Inferior parietal cortex (tissue), 1 donor: ENCODE data around the gene CZIB.
A peak's percentile ranks its signal among the peaks of the same experiment; 100 is the strongest.
"Not testable (repeated sequence)": the region's sequence is repeated elsewhere in the genome, so short reads cannot be mapped to it uniquely, and the experiment has no call there.

Experiments
- DNase-seq: peaks from one replicate; pipeline ENCODE4 v3.0.0-alpha.2; 2016; ENCODE audit errors: extremely low spot score

Gene CZIB

DNA sequence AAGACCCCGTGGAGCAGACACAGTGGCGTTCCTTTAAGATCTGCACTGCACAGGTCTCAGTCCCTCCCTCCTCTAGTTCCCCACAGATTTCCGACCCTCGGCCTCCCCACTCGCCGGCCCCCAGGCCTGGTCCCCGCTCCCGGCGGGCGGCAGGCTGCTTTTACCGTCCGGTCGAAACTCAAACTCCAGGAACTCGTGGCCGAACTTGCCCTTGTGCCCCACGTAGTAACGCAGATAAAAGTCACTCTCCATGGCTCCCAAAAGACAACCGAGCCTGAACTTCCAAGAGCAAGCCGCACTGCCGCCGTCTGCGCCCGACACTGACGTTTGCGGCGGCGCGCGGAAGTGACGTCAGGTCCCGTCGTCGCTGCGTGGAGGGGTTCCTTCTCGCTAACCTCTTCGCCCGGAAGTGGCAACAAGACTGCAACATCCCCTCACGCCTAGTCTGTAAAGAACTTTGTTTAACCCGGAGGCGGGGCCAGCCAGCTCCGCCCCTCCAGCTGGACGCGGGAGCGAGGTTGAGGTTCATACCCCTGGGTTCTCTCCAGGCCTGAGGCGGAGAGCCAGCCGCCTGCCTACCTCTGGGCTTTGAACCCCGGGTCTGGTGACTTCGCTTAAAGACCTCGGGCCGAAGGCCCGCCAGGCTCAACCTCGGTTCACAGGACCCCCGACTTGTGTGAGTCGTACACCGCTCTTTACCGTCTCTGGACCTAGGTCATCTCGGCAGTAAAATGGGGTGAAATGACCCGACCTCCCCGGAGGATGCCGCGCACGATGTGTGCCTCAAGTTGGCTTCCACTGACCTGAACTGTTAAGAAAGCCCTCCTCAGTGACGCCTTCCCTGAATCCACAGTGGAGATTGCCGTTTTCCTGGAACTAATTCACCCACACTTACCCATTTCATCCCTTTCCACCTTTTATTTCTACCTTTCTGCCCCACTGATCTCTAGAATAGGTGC, 18.0 kb upstream of the CZIB start, which contains the start of gene MAGOH:
Gene MAGOH, minus strand, starts transcription at position 322 of the 959 bp plus-strand sequence. Its CDS starts 70 bp downstream, at position 252.
- peak; percentile 95 for DNase-seq

- no peak for DNase-seq
Observed at GRCh38 chr1:53237638-53238037, 17.2 kb upstream of the CZIB start.

- DNase-seq = no peak
Observed at GRCh38 chr1:53220962-53221286, 490 bp upstream of the CZIB start.

GRCh38 chr1:53219711-53220110, 723 bp downstream of the CZIB start:
- no peak for DNase-seq

- DNase-seq = no peak
Observed at GRCh38 chr1:53218201-53218600, 2.2 kb downstream of the CZIB start.

DNA sequence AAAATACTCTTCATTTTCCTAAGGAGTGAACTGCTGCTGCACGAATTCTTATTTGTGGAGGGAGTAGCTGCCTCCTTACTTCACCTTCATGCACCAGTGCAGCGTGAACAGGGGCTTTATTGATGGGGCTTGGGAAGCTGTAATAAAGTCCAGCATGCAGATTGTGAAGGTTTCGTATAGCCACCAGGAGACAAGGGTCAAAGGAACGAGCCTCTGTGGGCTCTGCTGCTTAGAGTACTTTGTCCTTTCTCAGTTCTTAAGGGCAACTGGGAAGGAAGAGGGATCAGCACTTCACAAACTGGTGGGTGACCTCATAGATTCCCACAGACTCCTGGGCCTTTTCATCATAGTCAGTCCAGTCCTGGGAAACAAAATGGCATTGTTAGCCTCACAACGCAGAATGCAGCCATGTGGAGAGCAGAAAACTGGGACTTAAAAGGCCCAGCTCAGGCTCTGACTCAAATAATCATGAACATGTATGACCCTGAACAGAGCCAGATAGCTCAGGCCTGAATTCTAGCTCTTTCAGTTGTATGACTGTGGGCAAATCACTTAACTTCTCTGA, 6.0 kb downstream of the CZIB start:
- no peak for DNase-seq

GRCh38 chr1:53210954-53211353, 9.5 kb downstream of the CZIB start:
- no peak for DNase-seq

- no peak for DNase-seq
Observed at GRCh38 chr1:53210352-53210751, 10.1 kb downstream of the CZIB start.

GRCh38 chr1:53207726-53208125, 12.7 kb downstream of the CZIB start:
- DNase-seq = no peak

GRCh38 chr1:53206735-53207379, 13.6 kb downstream of the CZIB start:
- no peak for DNase-seq

DNA sequence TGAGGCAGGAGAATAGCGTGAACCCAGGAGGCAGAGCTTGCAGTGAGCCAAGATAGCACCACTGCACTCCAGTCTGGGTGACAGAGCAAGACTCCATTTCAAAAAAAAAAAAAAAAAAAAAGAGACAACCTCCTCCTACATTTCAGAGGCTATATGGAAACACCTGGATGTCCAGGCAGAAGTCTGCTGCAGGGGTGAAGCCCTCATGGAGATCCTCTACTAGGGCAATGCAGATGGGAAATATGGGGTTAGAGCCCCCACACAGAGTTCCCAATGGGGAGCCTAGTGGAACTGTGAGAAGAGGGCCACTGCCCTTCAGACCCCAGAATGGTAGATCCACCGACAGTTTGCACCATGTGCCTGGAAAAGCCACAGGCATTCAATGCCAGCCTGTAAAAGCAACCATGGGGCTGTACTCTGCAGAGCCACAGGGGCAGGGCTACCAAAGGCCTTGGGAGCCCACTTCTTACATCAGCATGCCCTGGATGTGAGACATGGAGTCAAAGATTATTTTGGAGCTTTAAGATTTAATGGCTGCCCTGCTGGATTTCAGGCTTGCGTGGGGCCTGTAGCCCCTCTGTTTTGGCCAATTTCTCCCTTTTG, 14.2 kb downstream of the CZIB start:
- DNase-seq = not testable (repeated sequence)

DNA sequence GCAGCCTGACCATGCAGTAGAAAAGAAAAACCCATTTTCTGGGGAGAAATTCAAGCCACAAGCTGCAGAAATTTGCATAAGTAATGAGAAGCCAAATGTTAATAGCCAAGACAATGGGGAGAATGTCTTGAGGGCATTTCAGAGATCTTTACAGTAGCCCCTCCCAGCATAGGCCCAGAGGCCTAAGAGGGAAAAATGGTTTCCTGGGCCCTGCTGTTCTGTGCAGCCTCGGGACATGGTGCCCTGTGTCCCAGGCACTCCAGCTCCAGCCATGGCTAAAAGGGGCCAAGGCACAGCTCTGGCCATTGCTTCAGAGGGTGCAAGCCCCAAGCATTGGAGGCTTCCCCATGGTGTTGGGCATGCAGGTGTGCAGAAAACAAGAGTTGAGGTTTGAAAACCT, 14.9 kb downstream of the CZIB start:
- not testable (repeated sequence) for DNase-seq

DNA sequence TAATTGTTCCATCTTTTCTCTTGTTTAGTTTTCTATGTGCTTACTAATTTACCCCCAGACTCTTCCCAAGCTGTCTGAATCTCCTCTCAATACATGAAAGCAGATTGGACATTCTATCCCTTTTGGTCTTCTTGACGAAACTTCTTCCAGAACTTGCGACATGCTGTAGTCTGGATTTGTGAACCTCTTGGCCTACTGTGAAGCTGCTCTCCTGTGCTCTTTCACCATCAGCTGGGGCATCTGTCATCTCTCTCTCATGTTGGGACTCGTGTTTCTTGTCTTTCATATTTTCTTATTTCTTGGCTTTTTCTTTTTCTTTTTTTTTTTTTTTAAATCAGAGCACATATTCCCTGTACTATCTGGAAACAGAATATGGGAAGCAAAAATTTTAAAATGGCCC, 17.0 kb downstream of the CZIB start:
- no peak for DNase-seq

GRCh38 chr1:53198241-53198651, 22.2 kb downstream of the CZIB start:
- no peak for DNase-seq

DNA sequence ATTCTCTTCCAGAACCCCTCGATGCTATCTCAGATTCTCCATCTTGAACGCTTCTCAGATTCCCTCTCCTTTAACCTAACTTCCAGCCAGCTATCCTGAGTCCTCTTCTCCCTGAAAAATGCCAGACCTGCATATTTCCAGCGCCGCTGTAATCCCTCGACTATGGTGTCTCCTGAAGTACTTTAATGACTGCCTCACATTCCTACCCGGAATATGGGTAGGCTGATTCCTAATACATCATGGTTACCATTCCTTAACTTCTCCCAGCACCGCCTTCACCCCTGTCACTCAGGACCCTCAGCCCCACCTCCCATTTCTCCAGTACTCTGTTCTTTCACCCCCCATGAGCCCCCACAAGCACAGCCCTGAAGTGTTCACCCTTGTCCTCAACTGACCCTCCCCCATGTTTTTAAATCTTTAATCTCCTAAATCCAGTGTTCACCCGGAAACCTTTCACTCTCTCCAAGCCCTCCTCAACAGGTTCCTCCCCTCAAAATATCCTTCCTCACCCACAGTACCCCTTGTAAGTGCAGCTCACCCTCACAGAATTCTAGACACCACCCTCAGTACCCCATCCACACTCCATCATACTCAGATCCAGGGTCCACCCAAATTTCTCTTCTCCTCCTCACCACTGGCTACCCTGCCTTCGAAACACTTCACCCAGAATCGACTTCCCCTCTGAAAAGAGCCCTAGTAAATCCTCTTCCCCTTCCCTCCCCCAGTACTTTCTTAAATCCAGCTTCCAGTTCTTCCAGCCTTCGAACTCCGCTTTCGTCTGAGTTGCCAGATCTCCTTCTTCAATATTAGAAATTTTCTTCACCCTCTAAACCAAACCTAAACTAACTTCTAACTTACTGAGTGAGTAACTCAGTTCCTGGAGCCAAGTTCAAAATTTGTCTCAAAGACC, 22.9 kb downstream of the CZIB start:
- peak; percentile 34 for DNase-seq

DNA sequence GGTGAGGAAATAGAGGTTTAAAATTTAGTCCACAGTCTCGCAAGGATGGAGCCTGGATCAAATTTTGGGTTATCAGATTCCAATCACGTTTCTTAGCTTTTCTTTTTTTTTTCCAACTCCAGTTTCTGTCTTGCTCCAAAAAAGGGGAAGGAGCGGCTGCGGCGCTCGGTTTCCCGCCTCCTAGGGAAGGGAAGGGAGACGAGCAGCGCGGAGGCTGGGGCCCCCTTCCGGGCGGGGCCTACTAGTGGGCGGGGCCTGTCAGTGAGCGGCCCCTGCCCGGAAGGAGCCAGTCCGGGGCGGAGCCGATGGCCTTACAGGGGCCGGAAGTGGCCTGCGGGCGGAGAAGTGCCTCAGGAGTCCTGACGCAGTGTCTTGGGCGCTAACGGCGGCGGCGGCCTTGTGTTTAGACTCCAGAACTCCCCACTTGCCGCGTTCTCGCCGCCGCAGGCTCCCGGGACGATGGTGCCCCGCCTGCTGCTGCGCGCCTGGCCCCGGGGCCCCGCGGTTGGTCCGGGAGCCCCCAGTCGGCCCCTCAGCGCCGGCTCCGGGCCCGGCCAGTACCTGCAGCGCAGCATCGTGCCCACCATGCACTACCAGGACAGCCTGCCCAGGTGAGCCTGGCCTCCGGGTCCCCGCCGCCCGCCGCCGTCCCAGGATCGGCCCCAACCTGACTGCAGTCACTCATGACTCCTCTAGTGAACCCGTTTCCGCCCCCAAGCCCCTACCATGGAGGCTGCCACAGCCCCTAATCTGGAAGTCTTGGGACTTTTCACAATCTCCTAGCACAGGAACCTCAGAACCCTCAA, 23.7 kb downstream of the CZIB start, which contains the start of gene CPT2:
Gene CPT2, plus strand, starts transcription at position 340 of the 806 bp plus-strand sequence. Its CDS starts 120 bp downstream, at position 460.
- DNase-seq = peak; percentile 92

DNA sequence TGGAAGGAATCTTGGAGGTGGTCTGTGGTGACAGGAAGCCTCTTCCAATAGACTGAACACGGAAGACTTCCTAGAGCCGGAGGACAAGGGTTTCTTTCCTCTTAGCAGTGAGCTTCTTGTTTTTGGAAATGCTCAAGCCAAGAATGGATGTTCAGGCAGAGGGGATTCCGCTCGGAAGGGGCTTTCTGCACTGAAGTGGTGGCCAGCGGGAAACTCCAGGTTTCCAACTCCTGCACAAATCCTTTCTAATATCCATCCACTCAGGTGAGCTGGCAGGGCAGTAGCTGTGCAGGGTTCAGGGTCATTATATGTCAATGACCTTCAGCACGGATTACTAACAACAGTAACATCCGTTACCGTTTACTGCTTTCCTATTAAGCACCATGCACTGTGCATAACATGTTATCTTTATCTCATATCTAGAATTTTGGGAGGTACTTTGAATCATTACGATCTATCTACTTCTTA, 24.4 kb downstream of the CZIB start:
- no peak for DNase-seq

- no peak for DNase-seq
Observed at GRCh38 chr1:53195246-53196016, 25.0 kb downstream of the CZIB start.

- no peak for DNase-seq
Observed at GRCh38 chr1:53190210-53190611, 30.2 kb downstream of the CZIB start.
